TTC549 (cell line): ENCODE data around the gene TRPM2.
"Not testable (repeated sequence)": the region's sequence is repeated elsewhere in the genome, so short reads cannot be mapped to it uniquely, and the experiment has no call there.

ENCODE experiments used
- FAIRE-seq: peaks from 2 replicates; lab custom pipeline; 2012; peaks lifted over from hg19 to GRCh38; lab: Jason Lieb, UNC

The TRPM2 gene

DNA sequence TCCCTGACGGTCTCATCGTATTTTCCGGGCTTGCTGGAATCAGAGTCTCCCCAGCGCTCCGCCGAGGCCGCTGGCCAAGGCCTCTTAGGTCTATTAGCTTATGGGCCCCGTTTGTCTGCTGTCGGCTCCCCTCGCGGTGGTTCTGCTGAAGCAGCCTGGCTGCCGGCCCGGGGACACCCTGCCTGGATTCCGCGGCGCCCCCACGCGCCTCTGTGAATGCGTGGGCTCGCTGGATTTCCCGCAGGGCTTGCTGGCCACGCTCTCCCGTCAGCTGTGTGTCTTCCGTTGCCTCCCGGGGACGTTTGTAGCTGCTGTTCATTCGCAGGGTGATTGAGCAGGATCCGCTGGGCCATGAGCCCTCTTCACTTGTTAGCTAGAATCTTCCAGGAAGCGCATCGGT lies 110.3 kb downstream of the TRPM2 start:
- no peak for FAIRE-seq

DNA sequence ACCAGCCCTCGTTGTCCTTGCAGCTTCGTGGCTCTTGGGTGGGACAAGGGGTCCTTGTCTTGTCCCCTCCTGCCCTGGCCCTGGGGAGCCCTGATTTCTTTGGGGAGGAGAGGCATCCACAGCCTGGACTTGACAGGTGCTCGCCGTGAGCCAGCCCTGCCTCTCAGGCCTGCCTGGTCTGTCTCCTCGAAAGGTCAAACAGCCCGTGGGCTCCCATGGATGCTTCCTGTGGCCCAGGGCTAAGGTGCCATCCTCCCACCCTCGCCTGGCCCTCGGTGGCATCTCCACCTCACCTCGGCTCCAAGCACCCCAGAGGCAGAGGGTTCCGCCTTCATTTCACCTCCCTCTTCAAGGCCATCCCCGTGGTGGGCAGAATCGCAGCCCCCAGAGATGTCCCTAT lies 110.9 kb downstream of the TRPM2 start:
- FAIRE-seq, result no peak

DNA sequence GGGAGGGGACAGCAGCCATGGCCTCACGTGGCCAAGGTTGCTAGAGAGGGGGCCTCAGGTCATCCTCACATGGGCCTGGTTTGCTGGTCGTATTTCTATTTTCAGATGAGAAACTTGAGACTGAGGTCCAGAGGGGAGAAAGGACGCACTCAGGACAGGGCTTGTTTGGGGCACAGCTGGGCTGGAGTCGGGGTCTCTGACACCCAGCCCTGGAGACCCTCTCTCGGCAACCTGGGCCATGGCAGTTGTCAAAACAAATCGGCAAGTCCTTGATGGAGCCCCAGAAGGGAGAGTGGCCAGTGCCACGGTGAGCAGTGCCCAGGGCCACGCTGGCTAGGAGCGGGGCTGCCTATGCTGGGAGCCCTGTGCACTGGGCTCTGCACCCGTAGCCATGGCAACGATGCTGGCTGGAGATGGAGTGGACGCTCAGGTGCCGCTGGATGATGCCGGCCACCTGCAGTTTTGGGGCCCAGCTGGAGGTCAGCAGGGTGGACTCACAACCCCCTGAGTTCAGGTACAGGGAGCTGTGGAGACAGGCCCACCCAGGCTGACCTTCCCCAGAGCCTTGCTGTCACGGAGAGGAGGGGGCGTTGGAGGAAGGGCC lies 113.0 kb downstream of the TRPM2 start:
- no peak for FAIRE-seq

DNA sequence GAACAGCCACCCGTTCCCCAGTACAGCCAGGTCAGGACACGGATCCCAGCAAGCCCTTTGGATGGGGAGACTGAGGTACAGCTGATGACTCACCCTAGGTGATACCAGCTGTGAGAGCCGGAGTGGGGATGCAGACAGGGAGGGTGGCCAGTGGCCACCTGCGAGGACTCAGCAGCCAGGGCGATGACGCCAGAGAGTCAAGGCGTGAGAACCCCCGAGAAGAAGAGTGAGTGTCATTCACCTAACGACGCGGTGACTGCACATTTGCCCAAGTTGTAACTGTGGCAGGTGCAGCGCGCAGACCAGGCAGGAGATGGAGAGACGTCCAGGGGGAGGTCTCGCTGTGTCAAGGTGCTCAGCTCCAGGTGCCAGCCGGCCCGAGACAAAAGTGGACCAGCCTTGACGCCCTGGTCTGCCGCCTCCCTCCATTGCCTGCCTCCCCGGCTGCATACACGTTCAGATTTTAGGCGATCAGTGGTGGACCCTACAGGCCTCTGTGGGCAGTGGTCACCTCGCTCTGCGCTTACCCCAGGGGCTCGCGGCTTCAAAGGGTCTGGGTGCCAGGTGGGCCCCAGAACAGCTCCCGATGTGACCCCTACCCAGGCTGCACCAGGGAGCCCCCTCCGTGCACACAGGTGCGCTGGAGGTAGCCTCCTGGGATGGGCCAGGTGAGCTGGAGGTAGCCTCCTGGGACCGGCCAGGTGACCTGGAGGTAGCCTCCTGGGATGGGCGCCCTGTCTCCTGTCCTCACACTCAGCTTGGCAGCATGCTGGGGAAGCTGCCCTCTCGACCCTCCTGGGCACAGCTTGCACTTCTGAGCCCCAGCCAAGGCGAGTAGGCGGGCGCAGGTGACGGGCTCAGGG lies 113.8 kb downstream of the TRPM2 start:
- no peak for FAIRE-seq

DNA sequence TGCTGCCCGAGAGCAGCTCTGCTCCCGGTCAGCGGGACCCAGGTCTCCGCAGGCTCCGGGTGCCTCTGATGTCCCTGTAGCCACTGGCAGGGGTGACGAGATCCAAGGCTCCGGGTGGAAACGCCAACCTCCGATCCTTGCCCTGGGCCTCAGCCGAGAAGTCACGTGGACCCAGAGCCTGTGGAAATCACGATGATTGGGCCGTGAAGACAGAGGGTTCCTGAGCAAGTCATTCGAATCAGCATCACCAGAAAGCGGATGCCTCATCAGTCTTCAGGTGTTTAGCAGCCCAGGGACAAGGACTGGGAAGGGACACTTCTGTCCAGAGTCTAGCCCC lies 114.4 kb downstream of the TRPM2 start:
- no peak for FAIRE-seq

DNA sequence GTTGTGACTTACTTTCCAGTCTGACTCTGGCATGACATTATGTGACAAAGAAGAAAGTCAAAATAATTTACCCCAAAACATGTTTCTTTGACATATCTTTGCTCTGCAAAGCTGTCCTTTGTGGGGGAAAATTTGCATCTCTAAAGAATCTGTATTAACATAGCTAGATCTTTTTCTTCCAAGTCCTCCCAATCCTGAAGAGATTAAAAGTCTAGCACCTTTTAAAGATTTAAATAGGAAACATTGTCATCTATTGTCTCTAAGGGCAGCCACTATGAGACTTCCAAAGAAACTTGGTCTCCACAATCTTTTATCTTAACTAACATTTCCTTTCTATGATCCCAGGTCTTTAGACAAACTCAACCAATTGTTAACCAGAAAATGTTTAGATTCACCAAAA lies 117.9 kb downstream of the TRPM2 start:
- no peak for FAIRE-seq

DNA sequence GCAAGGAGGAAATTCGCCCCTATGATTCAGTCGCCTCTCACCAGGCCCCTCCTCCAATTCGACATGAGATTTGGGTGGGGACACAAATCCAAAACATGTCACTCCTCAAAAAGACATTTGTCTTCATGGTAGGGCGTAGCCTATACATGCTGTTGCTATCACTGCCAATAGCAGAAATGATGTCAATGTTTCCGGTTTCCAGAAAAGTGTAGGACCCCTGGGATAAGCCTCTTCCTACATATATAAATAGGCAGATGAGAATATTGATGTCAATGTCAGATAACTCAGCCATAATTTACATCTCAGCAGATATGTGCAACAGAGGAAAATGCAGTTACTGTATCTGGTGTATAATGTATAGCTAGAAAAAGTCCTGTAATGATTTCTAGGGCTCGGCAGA lies 118.6 kb downstream of the TRPM2 start:
- FAIRE-seq, result no peak

DNA sequence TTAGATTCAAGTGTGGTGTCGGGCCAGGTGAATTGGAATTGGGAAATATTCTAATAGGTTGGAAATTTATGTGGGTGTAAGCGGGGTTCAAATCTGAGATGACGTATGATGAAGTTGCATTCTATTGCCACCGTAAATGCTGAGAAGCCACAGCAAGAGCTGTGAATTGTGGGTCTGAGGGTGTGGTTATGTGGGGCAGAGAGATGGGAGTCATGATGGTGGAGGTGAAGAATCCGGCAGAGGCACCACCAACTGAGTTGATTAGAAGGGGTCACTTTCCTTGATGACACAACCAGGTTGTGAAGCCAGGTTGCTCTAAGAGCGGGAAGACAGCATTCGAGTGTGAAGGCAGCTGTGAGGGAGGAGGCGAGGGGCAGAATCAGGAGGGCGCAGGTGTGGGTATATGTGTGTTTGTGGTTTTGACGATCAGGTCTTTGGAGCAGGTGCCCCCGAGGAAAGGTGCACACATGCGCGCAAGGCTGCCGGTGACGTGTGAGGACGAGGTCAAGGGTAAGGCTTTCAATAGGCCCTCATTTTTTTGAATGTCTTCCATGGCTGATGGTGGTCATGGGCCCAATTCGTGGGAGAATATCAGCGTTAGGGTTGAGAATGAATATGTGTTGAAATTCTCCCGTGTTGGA lies 120.6 kb downstream of the TRPM2 start:
- no peak for FAIRE-seq

DNA sequence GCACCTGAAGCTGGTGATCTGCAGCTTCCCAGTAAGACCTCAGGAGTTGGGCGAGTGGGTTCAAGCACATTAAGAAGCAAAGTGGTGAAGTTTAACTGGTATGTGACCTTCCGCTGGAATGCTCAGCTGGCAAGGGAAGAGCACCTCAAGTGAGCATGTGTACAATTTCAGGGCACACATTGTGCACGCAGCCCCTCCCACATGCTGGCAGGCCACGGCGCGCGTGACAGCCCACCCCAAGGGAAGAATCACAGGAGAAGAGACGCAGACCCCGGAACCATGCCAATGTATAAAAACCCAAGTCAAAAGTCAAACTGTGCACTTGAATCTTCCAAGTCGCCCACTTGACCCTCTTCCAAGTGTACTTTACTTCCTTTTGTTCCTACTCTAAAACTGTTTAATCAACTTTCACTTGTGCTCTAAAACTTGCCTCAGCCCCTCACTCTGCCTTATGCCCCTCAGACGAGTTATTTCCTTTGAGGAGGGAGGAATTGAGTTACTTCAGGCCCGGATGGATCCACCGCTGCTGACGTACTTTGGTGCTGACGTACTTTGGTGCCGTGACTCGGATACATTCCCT lies 121.9 kb downstream of the TRPM2 start:
- FAIRE-seq, result no peak

DNA sequence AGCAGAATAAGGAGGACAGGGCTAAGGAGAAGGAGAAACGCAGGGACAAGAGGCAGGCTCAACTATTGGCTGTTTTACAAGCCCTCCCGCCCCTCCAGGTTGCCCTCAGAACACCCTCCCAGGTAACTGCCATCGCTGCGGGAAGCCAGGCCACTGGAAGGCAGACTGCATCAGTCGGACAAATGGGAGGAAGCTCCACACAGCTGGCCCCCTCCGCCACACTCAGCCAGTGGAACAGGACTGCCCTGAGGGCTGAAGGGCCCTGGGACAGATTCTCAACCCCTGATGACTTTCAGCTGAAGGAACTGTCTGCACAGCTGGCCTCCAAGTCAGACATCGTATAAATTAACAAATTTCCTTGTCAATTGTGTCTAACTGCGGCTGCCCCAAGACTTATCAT lies 123.7 kb downstream of the TRPM2 start:
- no peak for FAIRE-seq

DNA sequence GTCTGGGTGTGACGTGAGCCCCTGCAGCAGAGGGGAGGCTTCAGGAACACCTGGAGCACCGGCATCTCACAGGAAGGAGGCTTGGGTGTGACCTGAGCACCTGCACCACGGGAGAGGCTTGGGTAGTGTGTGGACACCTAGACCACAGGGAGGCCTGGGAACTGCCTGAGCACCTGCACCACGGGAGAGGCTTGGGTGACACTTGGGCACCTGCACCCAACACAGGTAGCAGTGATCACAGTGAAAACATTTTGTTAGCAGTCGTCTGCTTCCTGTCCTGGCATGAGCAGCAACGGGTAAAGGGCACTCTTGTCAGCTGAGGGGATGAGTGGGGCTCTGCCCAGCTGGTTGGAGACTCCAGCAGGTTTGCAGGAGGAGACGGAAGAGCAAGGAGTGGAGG lies 124.3 kb downstream of the TRPM2 start:
- FAIRE-seq, result no peak

DNA sequence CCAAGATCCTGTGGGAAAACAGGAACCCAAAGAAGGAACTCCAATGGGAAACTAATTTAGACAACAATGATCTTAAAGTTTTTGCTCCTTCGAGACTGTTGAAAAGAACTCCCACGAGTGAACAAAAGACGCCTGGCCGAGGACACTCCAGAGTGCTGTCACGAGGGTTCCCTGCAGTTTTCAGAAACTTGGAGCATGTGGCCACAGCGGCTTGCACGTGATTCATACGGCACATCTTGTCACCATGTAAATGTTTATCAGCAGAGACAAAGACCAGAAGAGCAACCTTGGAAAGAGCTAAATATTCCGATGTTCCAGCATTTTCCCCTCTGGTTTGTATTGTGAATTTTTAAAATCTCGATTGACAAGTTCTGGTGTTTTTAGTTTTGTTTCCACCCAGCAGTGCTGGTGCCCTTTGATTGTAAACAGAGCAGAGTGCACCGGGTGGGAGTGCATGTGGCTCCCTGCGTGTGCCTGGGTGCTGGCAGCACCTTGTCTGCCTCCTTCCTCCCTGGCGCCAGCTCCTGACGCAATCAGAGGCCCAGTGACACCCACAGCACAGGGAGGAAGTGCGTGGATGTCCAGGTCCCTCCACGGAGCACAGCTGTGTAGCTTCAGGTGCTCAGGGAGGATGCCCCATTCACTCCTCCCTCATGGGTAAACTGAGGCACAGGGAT lies 124.8 kb downstream of the TRPM2 start:
- FAIRE-seq, result no peak

DNA sequence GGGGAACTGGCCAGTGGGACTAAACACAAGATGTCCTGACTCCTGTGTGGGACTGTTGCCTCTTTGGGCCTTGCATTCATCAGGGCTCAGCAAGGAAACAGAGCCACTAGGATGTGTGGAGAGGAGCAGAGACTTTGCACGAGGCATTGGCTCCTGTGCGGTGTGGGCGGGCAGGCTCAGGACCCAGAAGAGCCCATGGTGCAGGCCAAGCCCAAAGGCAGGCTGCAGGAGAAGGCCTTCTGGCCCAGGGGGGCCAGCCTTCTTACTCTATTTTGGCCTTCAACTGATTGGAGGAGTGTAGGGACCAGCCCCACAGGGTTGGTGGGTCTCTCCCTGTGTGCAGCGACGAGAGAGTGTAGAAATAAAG lies 125.4 kb downstream of the TRPM2 start:
- FAIRE-seq, result no peak

DNA sequence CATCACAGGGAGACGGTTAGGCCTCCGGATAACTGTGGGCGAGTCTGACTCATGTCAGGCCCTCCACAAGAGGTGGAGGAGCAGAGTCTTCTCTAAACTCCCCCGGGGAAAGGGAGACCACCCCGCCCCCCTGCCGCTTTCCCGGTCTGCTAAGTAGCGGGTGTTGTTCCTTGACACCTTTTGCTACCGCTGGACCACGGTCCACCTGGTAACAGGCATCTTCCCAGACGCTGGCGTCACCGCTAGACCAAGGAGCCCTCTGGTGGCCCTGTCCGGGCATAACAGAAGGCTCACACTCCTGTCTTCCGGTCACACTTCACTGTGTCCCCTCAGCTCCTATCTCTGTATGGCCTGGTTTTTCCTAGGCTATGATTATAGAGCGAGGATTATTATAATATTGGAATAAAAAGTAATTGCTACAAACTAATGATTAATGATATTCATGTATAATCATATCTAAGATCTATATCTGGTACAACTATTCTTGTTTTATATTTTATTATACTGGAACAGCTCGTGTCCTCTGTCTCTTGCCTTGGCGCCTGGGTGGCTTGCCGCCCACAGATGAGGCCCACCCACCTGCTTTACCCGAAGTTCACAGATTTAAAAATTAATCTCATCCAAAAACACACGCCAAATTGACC lies 126.3 kb downstream of the TRPM2 start:
- FAIRE-seq, result not testable (repeated sequence)

DNA sequence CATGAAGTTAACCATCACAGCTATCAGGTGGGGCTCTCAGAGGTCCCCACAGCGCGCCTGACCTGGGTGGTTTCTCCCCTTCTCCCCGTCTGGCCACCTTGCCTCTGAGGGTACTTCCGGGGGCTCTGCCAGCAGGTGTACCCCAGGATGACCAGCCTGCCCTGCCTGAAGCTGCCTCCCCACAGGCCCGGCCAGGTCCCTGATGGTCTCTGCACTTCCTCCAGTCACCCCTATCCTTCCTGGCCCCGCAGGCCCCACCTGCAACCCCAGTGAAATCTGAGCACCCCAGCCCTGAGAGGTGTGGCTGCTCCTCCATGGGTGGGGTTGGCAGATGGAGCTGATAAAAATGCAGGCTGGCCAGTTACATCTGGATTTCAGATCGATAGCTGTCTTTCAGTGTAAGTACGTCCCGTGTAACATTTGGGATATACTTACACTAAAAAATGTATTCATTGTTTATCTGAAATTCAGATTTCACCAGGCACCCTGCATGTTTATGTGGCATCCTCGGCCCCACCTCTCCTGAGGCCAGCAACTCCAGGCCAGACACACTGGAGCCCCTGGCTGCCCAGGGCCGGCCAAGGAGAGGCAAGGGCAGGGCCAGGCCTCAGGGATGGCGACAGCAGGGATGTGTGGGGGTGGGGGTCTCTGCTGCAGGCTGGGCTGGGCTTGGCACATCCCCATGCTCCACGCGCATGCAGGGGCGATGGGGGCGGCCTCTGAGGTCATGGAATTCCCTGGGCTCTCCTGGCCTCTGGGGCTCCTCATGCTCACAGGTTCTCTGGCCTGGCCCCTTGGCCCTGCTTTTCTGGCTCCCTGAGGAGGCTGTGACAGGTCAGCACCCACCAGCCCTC lies 127.0 kb downstream of the TRPM2 start:
- no peak for FAIRE-seq

DNA sequence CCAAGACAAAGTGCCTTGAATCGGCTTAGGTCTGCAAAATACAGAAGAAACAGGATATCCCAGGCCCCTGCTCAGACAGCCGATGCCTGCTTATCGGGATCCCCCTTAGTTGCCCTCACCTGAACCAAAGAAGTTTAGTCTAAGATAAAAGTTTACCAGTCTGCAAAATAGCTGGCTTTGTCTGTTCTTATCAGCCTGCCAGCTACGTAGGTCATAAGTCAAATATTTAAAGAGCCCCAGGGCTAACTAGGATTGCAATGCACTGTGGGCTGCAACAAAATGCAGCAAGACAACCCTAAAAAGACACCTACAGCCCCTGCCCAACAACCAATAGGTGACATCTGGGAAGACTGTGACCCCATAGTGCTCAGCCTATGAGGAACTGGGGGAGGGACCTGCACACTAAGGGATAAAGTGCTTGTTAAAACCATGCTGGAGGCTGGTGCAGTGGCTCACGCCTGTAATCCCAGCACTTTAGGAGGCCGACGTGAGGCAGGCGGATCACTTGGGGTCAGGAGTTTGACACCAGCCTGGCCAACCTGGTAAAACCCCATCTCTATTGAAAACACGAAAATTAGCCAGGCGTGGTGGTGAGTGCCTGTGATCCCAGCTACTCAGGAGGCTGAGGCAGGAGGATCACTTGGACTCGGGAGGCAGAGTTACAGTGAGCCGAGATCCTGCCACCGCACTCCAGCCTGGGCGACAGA lies 129.3 kb downstream of the TRPM2 start:
- no peak for FAIRE-seq

DNA sequence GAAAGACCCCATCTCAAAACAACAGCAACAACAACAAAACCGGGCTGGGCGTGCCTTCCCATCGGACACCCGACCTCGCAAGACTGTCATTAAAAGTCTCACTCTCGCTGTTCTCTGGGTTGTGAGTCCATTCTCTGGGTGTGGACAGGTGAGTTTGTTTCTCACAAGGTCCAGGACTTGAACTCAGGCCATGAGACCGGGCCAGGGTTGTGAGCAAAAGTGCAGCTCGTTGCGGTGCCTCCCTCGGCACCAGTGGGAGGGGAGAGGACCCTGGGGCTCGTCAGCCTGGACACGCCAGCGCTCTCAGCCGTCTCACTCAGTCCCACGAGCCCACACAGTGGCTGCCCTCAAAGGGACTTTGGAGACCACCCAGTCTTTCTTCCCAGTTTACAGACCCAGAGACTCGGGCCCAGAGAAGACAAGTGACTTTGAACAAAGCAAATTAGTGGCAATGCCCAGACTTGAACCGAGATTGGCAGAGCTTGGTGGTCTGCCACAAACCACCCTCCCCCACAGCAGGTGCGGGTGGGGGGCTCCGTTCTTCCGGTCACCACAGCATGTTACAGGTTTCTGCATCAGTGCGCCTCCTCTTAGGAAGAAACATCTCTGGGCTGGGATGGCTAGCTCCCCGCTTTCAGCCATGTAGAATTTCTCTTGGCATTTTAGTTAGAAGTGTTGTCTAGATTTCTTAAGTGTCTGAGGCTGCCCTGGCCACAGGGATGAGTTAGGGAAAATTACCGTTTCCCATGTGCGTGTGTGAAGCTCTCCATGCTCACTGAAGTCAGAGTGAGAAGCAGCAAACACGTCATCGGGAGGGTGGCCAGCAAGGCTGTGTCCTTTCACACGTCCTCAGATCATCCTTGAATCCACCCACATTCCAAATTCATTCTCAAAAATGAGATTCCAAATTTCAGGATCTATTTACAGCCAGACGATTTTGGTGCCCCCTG lies 130.1 kb downstream of the TRPM2 start:
- FAIRE-seq, result no peak

DNA sequence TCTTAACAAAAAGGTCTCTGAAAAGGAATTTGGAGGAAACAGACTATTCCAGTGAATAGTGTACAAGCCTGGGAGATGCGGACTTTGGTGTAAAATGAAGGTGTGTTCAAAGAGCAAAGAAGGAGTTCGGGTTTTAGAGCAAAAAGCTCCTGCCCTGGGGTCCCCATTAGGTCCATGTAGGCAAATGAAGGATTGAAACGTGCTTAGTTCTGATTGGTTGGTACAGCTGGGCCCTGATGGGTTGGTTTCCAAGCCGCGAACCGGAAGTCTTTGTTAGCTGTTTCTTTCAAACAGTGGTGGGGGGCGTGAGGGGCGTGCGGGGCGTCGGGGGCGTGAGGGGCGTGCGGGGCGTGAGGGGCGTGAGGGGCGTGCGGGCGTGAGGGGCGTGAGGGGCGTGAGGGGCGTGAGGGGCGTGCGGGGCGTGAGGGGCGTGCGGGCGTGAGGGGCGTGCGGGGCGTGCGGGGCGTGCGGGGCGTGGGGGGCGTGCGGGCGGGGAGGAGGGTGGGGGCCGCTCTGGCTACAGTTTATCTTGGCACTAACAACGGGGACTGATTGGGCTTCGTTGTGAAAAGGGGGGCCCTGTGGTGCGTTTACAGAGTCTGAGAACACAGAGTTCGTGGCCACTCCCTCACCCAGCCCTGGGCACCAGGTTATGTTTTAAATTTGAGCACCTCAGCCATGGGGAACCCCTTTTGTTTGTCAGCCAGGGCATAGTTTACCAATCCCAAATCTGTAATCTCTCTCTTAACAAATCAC lies 131.3 kb downstream of the TRPM2 start:
- no peak for FAIRE-seq
